Endothelial cell of umbilical vein (primary cell): ENCODE results near the gene SPSB1.

Experiments
- CTCF ChIP-seq, 2 donors: IDR thresholded peaks; 1 replicate in 1 of 2; 2 replicates in 1 of 2; pipeline ENCODE4 v1.5.1; 2011; ENCODE audit warnings: low read length in 2 of 2, mild to moderate bottlenecking in 2 of 2, moderate library complexity in 2 of 2, control low read depth in 1 of 2, inconsistent platforms in 1 of 2, low read depth in 1 of 2; ENCODE audit not compliant: insufficient read depth in 1 of 2; ENCODE audit errors: extremely low read depth in 1 of 2
- EZH2 ChIP-seq: IDR thresholded peaks from 2 replicates; pipeline ENCODE4 v1.6.1; 2012; ENCODE audit warnings: borderline replicate concordance, low read depth, mild to moderate bottlenecking, moderate library complexity, low read length, inconsistent platforms; ENCODE audit not compliant: severe bottlenecking
- JUN ChIP-seq: IDR thresholded peaks from 2 replicates; pipeline ENCODE4 v1.6.1; 2011; ENCODE audit warnings: borderline replicate concordance, low read depth; ENCODE audit not compliant: insufficient read length, insufficient read depth
- POLR2A ChIP-seq: IDR thresholded peaks from 2 replicates; pipeline ENCODE4 v1.6.1; 2012; ENCODE audit warnings: low read depth, mild to moderate bottlenecking, control low read depth, low read length

DNA sequence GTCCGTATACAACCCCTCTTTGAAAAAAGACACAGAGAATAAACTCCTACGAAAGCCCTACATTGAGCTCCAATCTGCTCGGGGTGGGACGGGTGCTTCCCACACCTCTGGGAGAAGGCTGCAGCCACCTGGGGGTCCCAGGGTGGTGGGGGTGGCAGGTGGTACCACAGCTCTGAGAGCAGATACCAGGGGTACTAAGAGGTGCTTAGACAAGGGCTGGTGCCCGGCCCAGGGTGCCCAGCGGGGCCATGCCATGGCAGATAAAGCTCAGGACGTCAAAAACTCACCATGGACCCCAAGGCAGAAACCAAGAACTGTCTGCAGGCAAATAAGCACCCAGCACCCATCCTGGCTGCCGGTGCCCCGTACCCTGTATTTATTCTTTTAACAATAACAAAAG is 75.1 kb downstream of the SPSB1 start:
- no peak for TF ChIP-seq CTCF (IDR thresholded peaks at IDR 0.05; ENCODE audit: extremely low read depth in 1 of 2, insufficient read depth in 1 of 2, low read depth in 1 of 2, low read length in 2 of 2)
- no peak for TF ChIP-seq POLR2A
- TF ChIP-seq JUN: no peak
- no peak for TF ChIP-seq EZH2
